Heart right ventricle (tissue), 16 donors: ENCODE data around the gene PRKAA2. TPM values are rescaled to one million over a fixed set of nuclear protein-coding genes. Genes with fewer than 3 reads are reported as not detected.
A peak's percentile ranks its signal among the peaks of the same experiment; 100 is the strongest.

ENCODE experiments used
- ATAC-seq, 8 donors: fragments of 200-7000 bp; cut with Tn5 transposase; one replicate each; pipeline ENCODE4 v1.9.1; 2020; ENCODE audit warnings: mild to moderate bottlenecking in 8 of 8, moderate library complexity in 8 of 8, moderate number of reproducible peaks in 1 of 8
- DNase-seq, 2 donors: peaks; one replicate each; pipeline ENCODE4 v3.0.0-alpha.2; 2020
- H3K27ac ChIP-seq, 10 donors: fragments of 200-600 bp; sonication (generic) in 2 of 10; one replicate each; pipeline versions ENCODE4 v1.5.0 to v1.8.0; 2020 to 2022; ENCODE audit warnings: mild to moderate bottlenecking in 3 of 10
- H3K27me3 ChIP-seq, 7 donors: fragments of 200-600 bp; one replicate each; pipeline ENCODE4 v1.8.0; 2021 to 2022; ENCODE audit warnings: mild to moderate bottlenecking in 2 of 7
- H3K36me3 ChIP-seq, 9 donors: fragments of 200-600 bp; sonication (generic) in 1 of 9; one replicate each; pipeline versions ENCODE4 v1.5.0 to v1.8.0; 2020 to 2022; ENCODE audit warnings: mild to moderate bottlenecking in 2 of 9
- H3K4me1 ChIP-seq, 9 donors: fragments of 200-600 bp; sonication (generic) in 1 of 9; one replicate each; pipeline versions ENCODE4 v1.5.0 to v1.8.0; 2020 to 2022; ENCODE audit warnings: mild to moderate bottlenecking in 4 of 9
- H3K4me3 ChIP-seq, 10 donors: fragments of 200-600 bp; sonication (generic) in 2 of 10; one replicate each; pipeline versions ENCODE4 v1.5.0 to v1.8.0; 2020 to 2022; ENCODE audit warnings: mild to moderate bottlenecking in 7 of 10, moderate library complexity in 2 of 10
- H3K9me3 ChIP-seq, 11 donors: fragments of 200-600 bp in 10 of 11; sonication (generic) in 2 of 11; one replicate each; pipeline versions ENCODE4 v1.5.0 to v1.8.0; 2013 to 2022; ENCODE audit warnings: mild to moderate bottlenecking in 2 of 11, control low read depth in 1 of 11, moderate library complexity in 1 of 11
- WGBS, 2 donors: extraction: QIAGEN DNeasy Blood & Tissue Kit; methylation state at CpG; one replicate each; pipeline ENCODE4 v1.1.7; 2013; ENCODE audit warnings: inconsistent platforms in 1 of 2; 5-methylcytosine and 5-hydroxymethylcytosine counted together
- intact Hi-C, 10 donors: fragments of 100-400 bp; cut with DNase I; formaldehyde crosslinking; loops; one replicate each; pipeline versions ENCODE4 v1.11.1 to v1.14.2; 2022
- polyA plus RNA-seq, 2 donors: library from polyadenylated mRNA; stranded (reverse); fragments of 200-250 nt; gene quantifications; one replicate each; pipeline ENCODE4 v1.2.3, GENCODE V29; 2013
- total RNA-seq, 10 donors: library from RNA; stranded (reverse); fragmentation: NEBNext Ultra II Directional in 3 of 10; extraction: Animal tissue kit (Norgen Biotek cat#: 25700) in 3 of 10; gene quantifications; one replicate each; pipeline versions ENCODE4 v1.2.1 to v1.2.4, GENCODE V29; 2021 to 2023
- TF ChIP-seq, protein P1 (sequence below), 9 donors: fragments of 200-600 bp; sonication (generic) in 2 of 9; IDR thresholded peaks; one replicate each; pipeline versions ENCODE4 v1.5.0 to v1.8.0; 2021 to 2022; ENCODE audit warnings: antibody characterized with exemption in 9 of 9, mild to moderate bottlenecking in 5 of 9, moderate library complexity in 1 of 9
- donor health status: Arrhythmogenic right ventricular cardiomyopathy.
- donor health status: ischemic (EF 13 %, LVEDD 7.1; RV severe dilation, severe dysfunction).
- donor health status: healthy with polysubstance abuse.
- donor health status: DM: no; HTN: yes; CAD: no.
- donor health status: DM: no; HTN: no; CAD: no.
- donor health status: ischemic (EF 25% LVEDD 6.9; RV normal size, moderate dysfunction).
- donor health status: ischemic (EF 25% LVEDD 5.7; RV mildly dilated, moderate dysfunction).
- donor health status: healthy.
- donor health status: DM: yes; HTN: yes; CAD: no.
- donor health status: Ischemic cardiomyopathy.
- donor health status: ischemic (EF 35%, LVEDD 5.7; RV mildly dilated, moderate dysfunction).
- donor health status: nonischemic (EF 11% LVEDD 7.7; RV severe dilation, severe dysfunction).
- donor health status: DM: yes; HTN: yes; CAD: no.
- donor health status: PGD.
- donor health status: ischemic (EF 29% LVEDD 5.4; RV normal size, mild dysfunction).
- donor health status: nonischemic (EF 23%, LVEDD 6.1; RV moderate dilation, normal function).

PRKAA2 gene
- total and polyA plus RNA-seq, 12 donors: 8.0 to 166 (median 124) TPM

- Histone ChIP-seq H3K27me3 (no peaks in the 10 kb centered on the region), H3K4me3 (no peak overlapping the region), H3K27ac (no peak overlapping the region), H3K36me3 (peaks cover 0 to 5% (median 0%) of the 10 kb centered on the region in 9 donors), H3K4me1 (peaks cover 0 to 50% (median 11%) of the 10 kb centered on the region in 9 donors), H3K9me3 (no peaks in the 10 kb centered on the region)
- 82 to 89% methylated on average over 2 of the region's 2 CpGs for WGBS, 2 donors
- TF ChIP-seq, protein P1, sequence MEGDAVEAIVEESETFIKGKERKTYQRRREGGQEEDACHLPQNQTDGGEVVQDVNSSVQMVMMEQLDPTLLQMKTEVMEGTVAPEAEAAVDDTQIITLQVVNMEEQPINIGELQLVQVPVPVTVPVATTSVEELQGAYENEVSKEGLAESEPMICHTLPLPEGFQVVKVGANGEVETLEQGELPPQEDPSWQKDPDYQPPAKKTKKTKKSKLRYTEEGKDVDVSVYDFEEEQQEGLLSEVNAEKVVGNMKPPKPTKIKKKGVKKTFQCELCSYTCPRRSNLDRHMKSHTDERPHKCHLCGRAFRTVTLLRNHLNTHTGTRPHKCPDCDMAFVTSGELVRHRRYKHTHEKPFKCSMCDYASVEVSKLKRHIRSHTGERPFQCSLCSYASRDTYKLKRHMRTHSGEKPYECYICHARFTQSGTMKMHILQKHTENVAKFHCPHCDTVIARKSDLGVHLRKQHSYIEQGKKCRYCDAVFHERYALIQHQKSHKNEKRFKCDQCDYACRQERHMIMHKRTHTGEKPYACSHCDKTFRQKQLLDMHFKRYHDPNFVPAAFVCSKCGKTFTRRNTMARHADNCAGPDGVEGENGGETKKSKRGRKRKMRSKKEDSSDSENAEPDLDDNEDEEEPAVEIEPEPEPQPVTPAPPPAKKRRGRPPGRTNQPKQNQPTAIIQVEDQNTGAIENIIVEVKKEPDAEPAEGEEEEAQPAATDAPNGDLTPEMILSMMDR (IDR thresholded peaks at IDR 0.05): no peak
- DNase-seq (no peak), ATAC-seq (no peak)
- intact Hi-C loops: no loop called here
These were observed 26.4 kb downstream of the PRKAA2 start for GRCh38 chr1:56671542-56671941.

DNA sequence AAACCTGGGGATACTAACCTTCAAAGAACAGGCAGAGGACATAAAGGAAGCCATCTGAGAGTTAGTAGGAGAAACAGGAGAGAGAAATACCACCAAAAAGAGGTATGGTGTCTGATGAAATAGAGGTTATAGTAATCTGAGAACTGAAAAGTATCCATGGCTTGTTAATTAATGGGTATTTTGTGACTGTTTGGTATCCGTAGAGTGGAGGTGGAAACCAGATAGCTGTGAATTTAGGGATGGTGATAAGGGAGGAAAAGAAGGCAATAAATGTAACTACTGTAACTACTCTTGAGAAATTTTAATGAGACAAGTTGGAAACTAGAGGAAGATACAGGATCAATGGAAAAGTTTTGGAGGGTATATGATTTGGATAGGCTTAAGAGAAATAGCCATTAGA lies 27.5 kb downstream of the PRKAA2 start:
- intact Hi-C loops: no loop called here
- no peaks in the 10 kb centered on the region for H3K9me3 ChIP-seq
- H3K27me3 ChIP-seq: no peaks in the 10 kb centered on the region
- ATAC-seq (no peak), DNase-seq (no peak)
- TF ChIP-seq, protein P1 (IDR thresholded peaks at IDR 0.05): no peak
- peaks cover 0 to 42% (median 11%) of the 10 kb centered on the region in 9 donors for H3K4me1 ChIP-seq
- peaks cover 0 to 9% (median 0%) of the 10 kb centered on the region in 9 donors for H3K36me3 ChIP-seq
- no peak overlapping the region for H3K4me3 ChIP-seq
- 3 to 35% methylated on average over 1 of the region's 1 CpG for WGBS, 2 donors
- no peak overlapping the region for H3K27ac ChIP-seq

GRCh38 chr1:56675763-56676162 lies 30.6 kb downstream of the PRKAA2 start:
- peak in 1 of 8 donors; percentile 62 for ATAC-seq
- H3K4me1 ChIP-seq: peaks cover 0 to 41% (median 10%) of the 10 kb centered on the region in 9 donors

GRCh38 chr1:56676571-56677035 lies 31.5 kb downstream of the PRKAA2 start:
- 92 to 98% methylated on average over 2 of the region's 2 CpGs for WGBS, 2 donors
- H3K36me3 ChIP-seq: peaks cover 0 to 9% (median 0%) of the 10 kb centered on the region in 9 donors
- H3K4me3 ChIP-seq: no peak overlapping the region
- TF ChIP-seq, protein P1 (IDR thresholded peaks at IDR 0.05): no peak
- peak overlapping the region in 2 of 10 donors; percentile 0 to 61 for H3K27ac ChIP-seq
- H3K9me3 ChIP-seq: peaks cover 0 to 4% (median 0%) of the 10 kb centered on the region in 11 donors
- DNase-seq: no peak
- peaks cover 0 to 38% (median 10%) of the 10 kb centered on the region in 9 donors for H3K4me1 ChIP-seq
- intact Hi-C loops: no loop called here
- peak in 1 of 8 donors; percentile 55 for ATAC-seq
- H3K27me3 ChIP-seq: no peaks in the 10 kb centered on the region

More at GRCh38 chr1:56675763-56676162, 30.6 kb downstream of the PRKAA2 start:
- Histone ChIP-seq H3K4me3 (no peak overlapping the region), H3K36me3 (peaks cover 0 to 9% (median 0%) of the 10 kb centered on the region in 9 donors), H3K27ac (peak overlapping the region in 3 of 10 donors; percentile 17 to 61 (median 55)), H3K9me3 (peaks cover 0 to under 1% (median 0%) of the 10 kb centered on the region in 11 donors), H3K27me3 (no peaks in the 10 kb centered on the region)
- DNase-seq: no peak
- intact Hi-C loops: no loop called here
- TF ChIP-seq, protein P1 (IDR thresholded peaks at IDR 0.05): no peak
